Hepatocyte (in vitro differentiated cells): ENCODE results near the gene C11orf86.

ENCODE experiments used
- CTCF ChIP-seq: fragments of 200-600 bp; sonication (generic); IDR thresholded peaks from 2 replicates; pipeline ENCODE4 v1.5.1; 2016; ENCODE audit warnings: antibody characterized with exemption, mild to moderate bottlenecking; ENCODE audit not compliant: poor library complexity
- EZH2 ChIP-seq: fragments of 200-600 bp; sonication (generic); IDR thresholded peaks from 2 replicates; pipeline ENCODE4 v1.6.1; 2016; ENCODE audit warnings: antibody characterized with exemption, mild to moderate bottlenecking, borderline replicate concordance

GRCh38 chr11:66962247-66962646 lies 12.9 kb upstream of the C11orf86 start:
- TF ChIP-seq CTCF (no peak), EZH2 (no peak)
